ELF-1 (cell line): Measurements from ENCODE around the gene ANKRD44.
"Not testable (repeated sequence)": the region's sequence is repeated elsewhere in the genome, so short reads cannot be mapped to it uniquely, and the experiment has no call there.

Source experiments
- DNase-seq: peaks from one replicate; pipeline ENCODE4 v3.0.0-alpha.2; 2016; ENCODE audit warnings: low read depth, low spot score

The ANKRD44 gene

DNA sequence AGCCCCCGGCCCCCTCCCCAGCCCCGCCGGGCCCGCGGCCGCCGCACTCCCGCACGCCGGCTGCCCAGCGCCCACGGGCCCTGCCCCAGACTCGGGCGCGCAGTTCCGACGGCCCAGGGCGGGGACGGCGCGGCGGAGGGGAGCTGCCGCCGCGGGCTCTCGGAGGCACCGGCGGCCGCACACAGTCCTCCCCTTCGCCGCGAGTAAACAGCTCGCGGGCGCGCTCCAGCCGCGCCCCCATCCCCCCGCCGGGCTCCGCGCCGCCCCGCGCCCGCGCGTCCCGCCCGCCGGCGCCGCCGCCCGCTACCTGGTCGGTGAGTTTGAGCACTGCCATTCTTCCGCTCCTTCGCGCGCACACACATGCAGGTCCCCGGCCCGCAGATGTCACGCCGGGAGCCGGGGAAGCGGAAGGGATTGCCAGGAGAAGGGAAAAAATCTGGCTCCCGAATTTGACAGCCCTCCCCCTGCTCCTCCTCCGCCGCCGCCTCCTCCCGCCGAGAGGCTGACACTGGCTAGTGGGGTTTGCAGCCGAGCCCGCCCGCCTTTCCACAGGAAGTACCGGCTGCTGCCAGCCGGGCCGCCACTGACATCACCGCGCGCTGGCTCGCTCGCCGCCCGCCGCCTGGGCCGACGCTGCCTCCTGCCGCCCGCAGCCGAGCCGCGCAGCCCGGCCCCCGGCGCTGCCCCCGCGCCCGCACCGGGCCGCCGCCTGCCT lies at the start of gene ANKRD44:
ANKRD44 (minus strand) TSS at position 510 of the 715 bp plus-strand sequence; CDS start at position 334, 176 bp downstream.
- peak; percentile 81 for DNase-seq

- DNase-seq = peak; percentile 10
Measured at GRCh38 chr2:197359859-197360258, 49.3 kb upstream of the ANKRD44 start.

GRCh38 chr2:197358931-197359330 lies 48.4 kb upstream of the ANKRD44 start:
- no peak for DNase-seq

DNA sequence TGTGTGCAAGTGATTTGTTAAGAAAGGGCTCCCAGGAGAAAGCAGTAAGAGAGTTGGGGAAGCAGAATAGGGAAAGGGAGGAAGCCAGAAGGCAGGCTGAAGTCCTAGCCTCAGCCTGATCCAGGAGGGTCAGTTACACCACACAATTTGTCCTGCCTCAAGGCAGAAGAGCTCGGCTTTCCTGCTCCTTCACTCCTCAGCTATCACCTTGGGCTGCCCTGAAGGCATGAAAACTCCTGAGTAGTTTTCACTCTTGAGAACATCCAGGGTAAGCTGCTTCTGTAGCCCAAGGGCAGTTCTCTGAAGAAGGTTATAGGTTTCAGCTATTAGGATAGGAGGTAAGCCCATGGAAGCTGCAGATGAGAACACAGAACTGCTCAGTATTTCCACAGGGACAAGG lies 47.4 kb upstream of the ANKRD44 start:
- peak; percentile 85 for DNase-seq

- DNase-seq = peak; percentile 14
Measured at GRCh38 chr2:197356136-197356535, 45.6 kb upstream of the ANKRD44 start.

- DNase-seq = no peak
Measured at GRCh38 chr2:197354169-197354558, 43.6 kb upstream of the ANKRD44 start.

DNA sequence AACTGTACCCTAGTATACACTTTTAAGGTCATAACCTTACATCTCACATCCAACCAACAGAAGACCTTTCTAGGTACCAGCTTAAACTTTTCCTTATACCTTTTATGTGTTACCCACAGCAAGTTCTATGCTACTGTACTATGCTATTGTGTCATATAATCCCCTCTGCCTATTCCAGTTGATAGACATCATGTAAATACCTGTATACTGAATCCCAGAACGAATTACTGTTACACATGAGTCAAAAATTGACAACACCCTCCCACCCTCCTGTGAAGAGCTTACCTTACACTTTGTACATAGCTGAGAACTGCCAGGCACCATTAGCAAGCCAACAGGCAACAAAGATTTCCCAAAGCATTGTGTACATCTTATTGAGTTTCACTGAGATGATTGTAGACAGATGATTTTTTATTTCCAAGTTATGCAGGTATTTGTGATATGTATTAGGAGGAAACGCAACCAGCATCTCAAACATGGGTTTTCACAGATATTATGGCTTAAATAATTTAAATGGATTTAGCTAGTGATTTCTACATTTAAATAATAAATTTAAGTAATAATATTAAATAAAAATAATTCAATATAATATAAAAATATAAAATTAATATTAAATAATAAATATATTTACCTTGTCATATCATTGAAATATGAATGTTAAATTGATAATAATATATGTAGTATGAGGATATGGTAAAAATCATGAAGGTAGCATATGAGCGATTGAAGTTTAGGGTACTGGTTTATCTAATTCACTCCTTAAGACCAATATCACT lies 43.0 kb upstream of the ANKRD44 start:
- DNase-seq = no peak

- no peak for DNase-seq
Measured at GRCh38 chr2:197349699-197350098, 39.1 kb upstream of the ANKRD44 start.

GRCh38 chr2:197348721-197349360 lies 38.3 kb upstream of the ANKRD44 start:
- DNase-seq = no peak

DNA sequence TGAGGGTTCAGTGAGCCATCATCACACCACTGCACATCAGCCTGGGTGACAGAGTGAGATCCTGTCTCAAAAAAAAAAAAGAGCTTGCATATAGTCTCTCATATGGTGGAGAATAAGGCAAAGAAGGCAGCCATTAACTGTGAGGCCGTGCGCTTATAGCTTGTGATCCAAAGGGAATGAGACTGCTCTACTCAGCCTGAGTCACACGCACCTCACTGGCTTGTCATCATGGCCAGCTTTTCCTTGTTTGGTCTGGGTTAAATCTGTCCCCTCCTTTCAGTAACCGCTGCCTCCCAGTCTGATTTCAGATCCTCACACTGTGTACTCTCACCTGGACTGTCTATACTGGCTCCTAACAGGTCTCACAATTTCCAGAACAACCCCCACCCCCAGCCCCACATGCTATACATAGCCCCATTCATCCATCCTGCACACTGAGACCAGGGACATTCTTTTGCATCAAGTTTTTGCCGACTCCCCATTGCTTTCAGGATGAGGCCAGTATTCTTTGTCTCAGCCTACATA lies 35.3 kb upstream of the ANKRD44 start:
- no peak for DNase-seq

DNA sequence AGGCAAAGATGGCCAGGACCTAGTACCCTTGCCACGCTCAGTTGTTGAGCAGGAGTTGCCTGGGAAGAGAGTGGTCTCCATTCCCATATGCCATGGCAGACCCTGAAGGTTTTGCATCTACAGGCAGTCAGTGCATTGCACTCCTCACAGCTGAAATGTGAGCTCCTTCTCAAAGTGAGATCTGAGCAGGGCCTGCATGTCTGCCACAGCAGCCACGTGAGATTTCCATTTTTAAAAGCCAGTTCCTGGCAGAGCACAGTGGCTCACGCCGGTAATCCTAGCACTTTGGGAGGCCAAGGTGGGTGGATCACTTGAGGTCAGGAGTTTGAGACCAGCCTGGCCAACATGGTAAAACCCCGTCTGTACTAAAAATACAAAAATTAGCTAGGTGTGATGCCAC lies 33.4 kb upstream of the ANKRD44 start:
- not testable (repeated sequence) for DNase-seq

GRCh38 chr2:197340591-197340990 lies 30.0 kb upstream of the ANKRD44 start:
- DNase-seq = no peak

GRCh38 chr2:197339496-197340220 lies 29.1 kb upstream of the ANKRD44 start:
- DNase-seq = no peak

DNA sequence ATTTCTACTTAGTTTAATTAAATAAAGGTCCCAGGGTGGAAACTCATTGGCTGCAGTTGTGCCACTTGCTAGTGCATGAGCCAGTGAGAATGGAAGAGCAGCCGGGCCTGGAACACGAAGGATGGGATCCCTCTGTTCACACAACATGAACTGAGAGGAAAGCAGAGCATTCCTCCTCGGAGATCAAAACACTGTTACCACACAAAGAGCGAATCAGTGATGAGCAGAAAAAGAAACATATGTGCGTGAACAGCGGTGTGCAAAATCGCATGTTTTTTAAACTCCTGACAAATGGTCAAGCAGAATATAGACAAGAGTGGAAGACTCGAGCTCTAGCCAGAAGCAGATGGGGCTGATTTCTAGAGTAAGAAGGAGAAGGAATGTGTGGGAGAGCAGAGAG lies 28.4 kb upstream of the ANKRD44 start:
- no peak for DNase-seq

GRCh38 chr2:197332641-197333040 lies 22.1 kb upstream of the ANKRD44 start:
- no peak for DNase-seq

DNA sequence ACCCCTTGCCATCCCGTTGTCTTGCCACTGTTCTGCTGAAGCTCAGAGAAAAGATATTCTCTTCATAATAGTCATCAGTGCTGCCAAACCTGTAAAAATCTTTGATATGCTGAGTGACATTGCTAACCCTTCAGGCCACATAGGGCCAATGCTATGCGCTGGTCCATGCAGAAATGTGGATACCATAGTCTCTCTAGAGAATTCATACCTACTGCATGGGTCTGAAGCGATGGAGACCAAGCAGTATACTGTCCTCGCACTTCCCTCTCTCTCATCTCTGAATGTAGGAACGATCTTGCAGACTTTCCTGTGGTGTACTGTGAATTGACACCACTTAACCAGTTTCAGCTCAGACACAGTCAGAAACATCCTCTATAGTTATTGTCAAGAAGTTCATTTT lies 17.9 kb upstream of the ANKRD44 start:
- no peak for DNase-seq

DNA sequence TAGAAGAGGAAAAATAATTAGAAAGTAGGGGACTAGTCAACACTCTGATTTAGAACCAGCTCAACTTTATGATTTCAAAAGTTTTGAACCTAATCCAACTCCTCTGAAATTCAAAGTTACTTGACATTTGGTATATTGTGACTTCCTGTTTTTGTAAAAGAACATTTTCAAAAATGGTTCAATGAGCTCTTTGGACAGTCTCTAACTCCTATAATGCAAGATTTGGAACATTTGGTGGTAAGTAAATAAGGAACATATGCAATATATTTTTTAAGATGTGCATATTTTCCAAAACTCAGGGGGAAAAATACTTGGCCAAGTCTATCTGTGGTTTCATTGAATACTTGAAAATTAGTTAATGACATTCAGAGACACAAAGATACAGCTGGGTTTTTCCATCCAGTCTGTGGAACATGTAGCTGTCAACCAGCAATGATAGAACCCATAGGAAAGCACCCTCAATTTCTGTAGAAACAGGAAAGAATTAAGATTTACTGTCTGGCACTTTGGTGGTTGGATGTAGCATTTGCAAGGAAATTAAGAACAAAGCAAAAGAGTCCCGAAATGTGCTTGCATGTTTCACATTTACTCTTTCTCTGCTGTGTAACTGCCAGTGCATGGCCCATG lies 17.0 kb upstream of the ANKRD44 start:
- DNase-seq = no peak

- no peak for DNase-seq
Measured at GRCh38 chr2:197327073-197327471, 16.5 kb upstream of the ANKRD44 start.

- no peak for DNase-seq
Measured at GRCh38 chr2:197324801-197325200, 14.2 kb upstream of the ANKRD44 start.

DNA sequence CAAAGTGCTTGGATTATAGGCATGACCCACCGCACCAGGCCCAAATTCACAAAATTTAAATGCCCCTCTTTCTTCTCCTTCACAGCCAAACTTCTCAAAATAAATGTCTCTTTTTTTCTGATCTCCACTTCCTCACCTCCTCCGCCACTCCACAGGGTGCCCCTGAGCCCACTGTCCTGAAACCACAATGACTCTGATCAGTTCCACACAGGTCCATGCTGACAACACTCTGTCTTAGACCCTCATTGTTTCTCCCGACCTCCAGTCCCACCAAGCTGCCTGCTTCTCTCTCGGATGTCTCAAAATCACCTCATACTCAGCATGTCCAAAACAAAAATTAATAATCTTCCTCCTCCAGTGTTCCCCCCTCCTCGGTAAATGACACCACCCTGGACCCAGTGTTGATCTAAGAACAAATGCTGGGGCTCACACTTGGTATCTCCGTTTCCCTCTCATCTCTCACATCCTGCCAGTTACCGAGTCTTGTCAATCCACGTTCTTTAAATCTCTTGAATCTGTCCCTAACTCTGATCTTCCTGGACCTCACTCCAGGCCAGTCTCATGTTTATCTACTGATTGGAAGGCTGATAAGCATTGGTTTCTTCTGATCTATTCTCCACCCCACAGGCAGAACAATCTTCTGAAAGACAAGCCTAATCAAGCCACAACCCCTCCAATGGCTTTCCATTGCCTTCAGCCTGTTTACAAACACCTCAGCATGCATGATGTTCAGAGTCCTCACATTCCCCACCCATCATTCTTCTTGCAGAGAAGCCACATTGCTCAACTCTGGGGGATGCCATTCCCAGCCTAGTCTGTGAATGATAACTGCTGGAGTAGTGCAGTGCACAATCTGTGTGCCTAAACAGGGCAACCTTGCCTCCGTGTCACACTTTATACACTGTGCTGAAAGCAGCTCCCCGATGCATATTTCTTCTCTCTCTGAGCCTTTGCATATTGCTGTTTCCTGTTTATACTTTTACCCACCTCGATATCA lies 12.4 kb upstream of the ANKRD44 start:
- DNase-seq = peak; percentile 77
